Lower leg skin (tissue), 3 donors: Measurements from ENCODE around the gene KISS1R.

Source experiments
- POLR2A ChIP-seq, 2 donors: fragments of 450-650 bp; IDR thresholded peaks; one replicate each; pipeline ENCODE4 v1.6.1; 2016 to 2017; ENCODE audit warnings: antibody characterized with exemption in 2 of 2, mild to moderate bottlenecking in 1 of 2, moderate library complexity in 1 of 2
- TF ChIP-seq, protein P1 (sequence below), 3 donors: fragments of 450-650 bp; IDR thresholded peaks; one replicate each; pipeline ENCODE4 v1.5.1; 2016; ENCODE audit warnings: antibody characterized with exemption in 3 of 3, mild to moderate bottlenecking in 3 of 3, moderate library complexity in 2 of 3

DNA sequence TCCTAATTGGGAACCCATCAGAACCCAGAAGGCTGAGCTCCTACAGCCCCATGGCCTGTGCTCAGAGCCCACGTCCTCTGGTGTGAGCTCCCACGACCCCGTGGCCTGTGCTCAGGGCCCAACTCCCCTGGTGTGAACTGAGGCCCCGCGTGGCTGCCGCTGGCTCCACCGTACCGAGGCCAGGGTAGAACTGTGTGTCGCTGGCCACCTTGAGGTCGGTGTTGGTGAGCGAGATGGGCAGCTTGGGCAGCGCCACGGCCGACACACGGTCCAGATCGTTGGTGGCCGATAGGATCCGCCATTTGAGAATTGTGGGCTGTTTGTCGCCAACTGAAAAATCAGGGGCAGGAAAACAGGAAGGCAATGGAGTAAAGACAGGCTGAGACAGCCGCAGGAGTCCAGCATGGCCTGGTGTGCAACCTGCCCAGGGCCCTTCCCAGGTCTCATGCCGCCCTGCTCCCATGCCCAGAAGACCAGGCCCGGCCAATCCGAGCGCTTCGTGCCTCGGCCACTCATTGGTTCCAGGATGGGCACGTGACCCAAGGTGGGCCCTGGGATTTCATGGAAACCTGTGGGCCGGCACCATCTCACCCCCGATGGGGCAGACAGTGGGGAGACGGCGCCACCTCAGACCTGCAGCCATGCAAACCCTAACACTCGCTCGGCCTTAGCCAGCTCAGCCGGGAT lies 35.6 kb upstream of the KISS1R start:
- TF ChIP-seq, protein P1, sequence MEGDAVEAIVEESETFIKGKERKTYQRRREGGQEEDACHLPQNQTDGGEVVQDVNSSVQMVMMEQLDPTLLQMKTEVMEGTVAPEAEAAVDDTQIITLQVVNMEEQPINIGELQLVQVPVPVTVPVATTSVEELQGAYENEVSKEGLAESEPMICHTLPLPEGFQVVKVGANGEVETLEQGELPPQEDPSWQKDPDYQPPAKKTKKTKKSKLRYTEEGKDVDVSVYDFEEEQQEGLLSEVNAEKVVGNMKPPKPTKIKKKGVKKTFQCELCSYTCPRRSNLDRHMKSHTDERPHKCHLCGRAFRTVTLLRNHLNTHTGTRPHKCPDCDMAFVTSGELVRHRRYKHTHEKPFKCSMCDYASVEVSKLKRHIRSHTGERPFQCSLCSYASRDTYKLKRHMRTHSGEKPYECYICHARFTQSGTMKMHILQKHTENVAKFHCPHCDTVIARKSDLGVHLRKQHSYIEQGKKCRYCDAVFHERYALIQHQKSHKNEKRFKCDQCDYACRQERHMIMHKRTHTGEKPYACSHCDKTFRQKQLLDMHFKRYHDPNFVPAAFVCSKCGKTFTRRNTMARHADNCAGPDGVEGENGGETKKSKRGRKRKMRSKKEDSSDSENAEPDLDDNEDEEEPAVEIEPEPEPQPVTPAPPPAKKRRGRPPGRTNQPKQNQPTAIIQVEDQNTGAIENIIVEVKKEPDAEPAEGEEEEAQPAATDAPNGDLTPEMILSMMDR (IDR thresholded peaks at IDR 0.05): no peak
- no peak for TF ChIP-seq POLR2A (IDR thresholded peaks at IDR 0.05)
